Uterus (tissue), 2 donors: ENCODE results near the gene ITPR1.

Experiments
- POLR2A ChIP-seq, 2 donors: fragments of 450-650 bp; IDR thresholded peaks; one replicate each; pipeline ENCODE4 v1.6.1; 2016; ENCODE audit warnings: antibody characterized with exemption in 2 of 2, mild to moderate bottlenecking in 1 of 2, moderate library complexity in 1 of 2
- TF ChIP-seq, protein P1 (sequence below), 4 experiments: fragments of 200-600 bp in 2 of 4; fragments of 450-650 bp in 2 of 4; sonication (generic) in 2 of 4; IDR thresholded peaks; one replicate each; pipeline ENCODE4 v1.5.1; 2016 to 2019; ENCODE audit warnings: antibody characterized with exemption in 4 of 4, mild to moderate bottlenecking in 2 of 4, moderate library complexity in 1 of 4

DNA sequence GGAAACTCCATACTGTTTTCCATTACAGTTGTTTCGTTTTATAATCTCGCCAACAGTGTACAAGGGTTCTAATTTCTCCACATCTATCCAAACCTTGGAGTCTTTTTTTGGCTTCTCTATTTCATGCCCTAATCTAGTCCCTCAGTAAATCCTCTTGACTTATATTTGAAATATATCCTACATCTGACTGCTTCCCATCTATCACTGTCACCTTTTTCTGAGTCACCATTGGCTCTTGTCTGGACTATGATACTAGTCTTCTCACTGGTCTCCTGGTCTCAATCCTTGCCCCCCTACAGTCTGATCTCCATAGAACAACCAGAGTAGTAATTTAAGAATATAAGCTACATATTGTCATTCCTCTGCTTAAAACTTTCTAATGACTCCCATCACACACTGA, 80.0 kb downstream of the ITPR1 start:
- TF ChIP-seq, protein P1, sequence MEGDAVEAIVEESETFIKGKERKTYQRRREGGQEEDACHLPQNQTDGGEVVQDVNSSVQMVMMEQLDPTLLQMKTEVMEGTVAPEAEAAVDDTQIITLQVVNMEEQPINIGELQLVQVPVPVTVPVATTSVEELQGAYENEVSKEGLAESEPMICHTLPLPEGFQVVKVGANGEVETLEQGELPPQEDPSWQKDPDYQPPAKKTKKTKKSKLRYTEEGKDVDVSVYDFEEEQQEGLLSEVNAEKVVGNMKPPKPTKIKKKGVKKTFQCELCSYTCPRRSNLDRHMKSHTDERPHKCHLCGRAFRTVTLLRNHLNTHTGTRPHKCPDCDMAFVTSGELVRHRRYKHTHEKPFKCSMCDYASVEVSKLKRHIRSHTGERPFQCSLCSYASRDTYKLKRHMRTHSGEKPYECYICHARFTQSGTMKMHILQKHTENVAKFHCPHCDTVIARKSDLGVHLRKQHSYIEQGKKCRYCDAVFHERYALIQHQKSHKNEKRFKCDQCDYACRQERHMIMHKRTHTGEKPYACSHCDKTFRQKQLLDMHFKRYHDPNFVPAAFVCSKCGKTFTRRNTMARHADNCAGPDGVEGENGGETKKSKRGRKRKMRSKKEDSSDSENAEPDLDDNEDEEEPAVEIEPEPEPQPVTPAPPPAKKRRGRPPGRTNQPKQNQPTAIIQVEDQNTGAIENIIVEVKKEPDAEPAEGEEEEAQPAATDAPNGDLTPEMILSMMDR (IDR thresholded peaks at IDR 0.05) = no peak
- TF ChIP-seq POLR2A (IDR thresholded peaks at IDR 0.05) = no peak
